ENCODE measurements around the gene ABCG8.

- TF ChIP-seq POLR2A (IDR thresholded peaks at IDR 0.05; ENCODE audit: low read depth, low read length) = no peak
- no peak for TF ChIP-seq POLR2AphosphoS5 (IDR thresholded peaks at IDR 0.05; ENCODE audit: low read depth, low read length)
Measured at GRCh38 chr2:43796206-43796605, 42.6 kb upstream of the ABCG8 start.
